IPS-18c (cell line): ENCODE measurements around the gene PDF.
"Not testable (repeated sequence)": the region's sequence is repeated elsewhere in the genome, so short reads cannot be mapped to it uniquely, and the experiment has no call there.

ENCODE experiments used
- H3K4me3 ChIP-seq: 2 replicates; pipeline ENCODE4 v1.7.0; 2013; ENCODE audit warnings: low read depth, mild to moderate bottlenecking, low read length, moderate library complexity; ENCODE audit not compliant: insufficient read depth
- H3K9me3 ChIP-seq: one replicate; pipeline ENCODE4 v1.6.1; 2013; ENCODE audit warnings: mild to moderate bottlenecking, low read length, moderate library complexity; ENCODE audit not compliant: control insufficient read depth, insufficient read depth

The PDF gene

GRCh38 chr16:69330286-69331109 lies at the start of gene PDF:
TSS of gene PDF (minus strand) at chr16:69330588. CDS start at chr16:69330570, 18 bp downstream.
- Histone ChIP-seq H3K4me3 (peak within 1 kb of the TSS; percentile 83), H3K9me3 (no peaks in the 10 kb centered on the region)

- no peak overlapping the region for H3K4me3 ChIP-seq
- H3K9me3 ChIP-seq, result no peaks in the 10 kb centered on the region
Measured at GRCh38 chr16:69378760-69379159, 48.4 kb upstream of the PDF start.

GRCh38 chr16:69378036-69378435 lies 47.6 kb upstream of the PDF start:
- Histone ChIP-seq H3K4me3 (no peak overlapping the region), H3K9me3 (no peaks in the 10 kb centered on the region)

GRCh38 chr16:69376393-69377059 lies 46.1 kb upstream of the PDF start:
- Histone ChIP-seq H3K9me3 (no peaks in the 10 kb centered on the region), H3K4me3 (no peak overlapping the region)

GRCh38 chr16:69373019-69373418 lies 42.6 kb upstream of the PDF start:
- no peaks in the 10 kb centered on the region for H3K9me3 ChIP-seq
- H3K4me3 ChIP-seq, result no peak overlapping the region

GRCh38 chr16:69371564-69371963 lies 41.2 kb upstream of the PDF start:
- Histone ChIP-seq H3K4me3 (no peak overlapping the region), H3K9me3 (no peaks in the 10 kb centered on the region)

GRCh38 chr16:69368866-69369265 lies 38.5 kb upstream of the PDF start:
- no peak overlapping the region for H3K4me3 ChIP-seq

GRCh38 chr16:69367980-69368379 lies 37.6 kb upstream of the PDF start:
- Histone ChIP-seq H3K9me3 (no peaks in the 10 kb centered on the region), H3K4me3 (no peak overlapping the region)

More at GRCh38 chr16:69368866-69369265, 38.5 kb upstream of the PDF start:
- no peaks in the 10 kb centered on the region for H3K9me3 ChIP-seq

- H3K4me3 ChIP-seq, result no peak overlapping the region
- no peaks in the 10 kb centered on the region for H3K9me3 ChIP-seq
Measured at GRCh38 chr16:69366431-69366830, 36.0 kb upstream of the PDF start.

GRCh38 chr16:69365901-69366300 lies 35.5 kb upstream of the PDF start:
- H3K4me3 ChIP-seq, result no peak overlapping the region

GRCh38 chr16:69364088-69364487 lies 33.7 kb upstream of the PDF start:
- Histone ChIP-seq H3K9me3 (no peaks in the 10 kb centered on the region), H3K4me3 (no peak overlapping the region)

More at GRCh38 chr16:69365901-69366300, 35.5 kb upstream of the PDF start:
- no peaks in the 10 kb centered on the region for H3K9me3 ChIP-seq

- H3K4me3 ChIP-seq, result no peak overlapping the region
Measured at GRCh38 chr16:69363281-69363717, 32.9 kb upstream of the PDF start.

GRCh38 chr16:69360070-69360469 lies 29.7 kb upstream of the PDF start:
- not testable (repeated sequence) for H3K4me3 ChIP-seq

More at GRCh38 chr16:69363281-69363717, 32.9 kb upstream of the PDF start:
- H3K9me3 ChIP-seq, result no peaks in the 10 kb centered on the region

GRCh38 chr16:69351309-69352027 lies 21.1 kb upstream of the PDF start, which contains the start of gene TMED6:
TSS of gene TMED6 (minus strand) at chr16:69351786. CDS start at chr16:69351753, 33 bp downstream.
- Histone ChIP-seq H3K4me3 (no peak within 1 kb of the TSS), H3K9me3 (no peaks in the 10 kb centered on the region)

More at GRCh38 chr16:69360070-69360469, 29.7 kb upstream of the PDF start:
- not testable (repeated sequence) for H3K9me3 ChIP-seq

- no peak overlapping the region for H3K4me3 ChIP-seq
- no peaks in the 10 kb centered on the region for H3K9me3 ChIP-seq
Measured at GRCh38 chr16:69350536-69351133, 20.2 kb upstream of the PDF start.

- no peaks in the 10 kb centered on the region for H3K9me3 ChIP-seq
- no peak overlapping the region for H3K4me3 ChIP-seq
Measured at GRCh38 chr16:69349536-69349935, 19.1 kb upstream of the PDF start.

GRCh38 chr16:69348222-69348621 lies 17.8 kb upstream of the PDF start:
- no peaks in the 10 kb centered on the region for H3K9me3 ChIP-seq
- H3K4me3 ChIP-seq, result no peak overlapping the region
